Measurements from ENCODE around the gene FSTL3.

Gene FSTL3

GRCh38 chr19:651991-652390, 24.2 kb upstream of the FSTL3 start:
- Histone ChIP-seq H3K4me1 (ENCODE audit: control insufficient read depth, low read depth, low read length) (no peaks in the 10 kb centered on the region), H3K79me2 (ENCODE audit: control insufficient read depth, insufficient read depth, low read length) (peaks cover 41% of the 10 kb centered on the region), H3K27ac (ENCODE audit: low read depth, low read length) (no peak overlapping the region), H3K4ac (ENCODE audit: low read depth, low read length) (no peak overlapping the region), H2BK5ac (ENCODE audit: low read length) (no peak overlapping the region), H3K4me2 (ENCODE audit: low read length) (no peak overlapping the region), H3K27me3 (ENCODE audit: insufficient read depth, low read length, poor library complexity) (no peaks in the 10 kb centered on the region), H3K9ac (ENCODE audit: low read length) (no peak overlapping the region), H4K8ac (ENCODE audit: low read depth, low read length) (no peak overlapping the region), H3K36me3 (ENCODE audit: control insufficient read depth, insufficient read depth, low read length) (peaks cover 5% of the 10 kb centered on the region), H2AK5ac (ENCODE audit: low read length) (no peak overlapping the region), H3K23ac (ENCODE audit: low read length) (no peak overlapping the region), H2BK120ac (ENCODE audit: low read depth, low read length) (no peak overlapping the region), H4K5ac (ENCODE audit: low read length) (no peak overlapping the region), H3K18ac (ENCODE audit: low read length) (no peak overlapping the region), H3K4me3 (ENCODE audit: low read length) (no peak overlapping the region), H3K56ac (ENCODE audit: low read length) (no peak overlapping the region), H3K79me1 (ENCODE audit: low read length) (peaks cover 4% of the 10 kb centered on the region), H2BK15ac (replicated peaks; ENCODE audit: low read depth) (no peak overlapping the region)
- no peak for DNase-seq
- WGBS (ENCODE audit: extremely low coverage, insufficient coverage, low lambda C conversion rate) = no CpG with 5 or more reads among the region's 24 CpGs

GRCh38 chr19:652467-653389, 23.5 kb upstream of the FSTL3 start:
- H3K27me3 ChIP-seq (ENCODE audit: insufficient read depth, low read length, poor library complexity) = no peaks in the 10 kb centered on the region
- no peak overlapping the region for H3K18ac ChIP-seq (ENCODE audit: low read length)
- H4K5ac ChIP-seq (ENCODE audit: low read length) = no peak overlapping the region
- no peak overlapping the region for H3K4me3 ChIP-seq (ENCODE audit: low read length)
- no peak overlapping the region for H3K9ac ChIP-seq (ENCODE audit: low read length)
- H3K79me1 ChIP-seq (ENCODE audit: low read length) = peaks cover 4% of the 10 kb centered on the region
- H3K4me1 ChIP-seq (ENCODE audit: control insufficient read depth, low read depth, low read length) = no peaks in the 10 kb centered on the region
- no peak overlapping the region for H3K27ac ChIP-seq (ENCODE audit: low read depth, low read length)
- H2BK15ac ChIP-seq (replicated peaks; ENCODE audit: low read depth) = no peak overlapping the region
- H3K36me3 ChIP-seq (ENCODE audit: control insufficient read depth, insufficient read depth, low read length) = peaks cover 5% of the 10 kb centered on the region
- DNase-seq = no peak
- no peak overlapping the region for H3K56ac ChIP-seq (ENCODE audit: low read length)
- H2AK5ac ChIP-seq (ENCODE audit: low read length) = no peak overlapping the region
- H3K4ac ChIP-seq (ENCODE audit: low read depth, low read length) = no peak overlapping the region
- no peak overlapping the region for H3K4me2 ChIP-seq (ENCODE audit: low read length)
- WGBS (ENCODE audit: extremely low coverage, insufficient coverage, low lambda C conversion rate) = no CpG with 5 or more reads among the region's 54 CpGs
- no peak overlapping the region for H3K23ac ChIP-seq (ENCODE audit: low read length)
- no peak overlapping the region for H2BK120ac ChIP-seq (ENCODE audit: low read depth, low read length)
- peaks cover 49% of the 10 kb centered on the region for H3K79me2 ChIP-seq (ENCODE audit: control insufficient read depth, insufficient read depth, low read length)
- no peak overlapping the region for H4K8ac ChIP-seq (ENCODE audit: low read depth, low read length)
- no peak overlapping the region for H2BK5ac ChIP-seq (ENCODE audit: low read length)

- H3K9ac ChIP-seq (ENCODE audit: low read length) = no peak overlapping the region
- H3K4me1 ChIP-seq (ENCODE audit: control insufficient read depth, low read depth, low read length) = no peaks in the 10 kb centered on the region
- DNase-seq = no peak
- no peak overlapping the region for H2BK5ac ChIP-seq (ENCODE audit: low read length)
- no peak overlapping the region for H2BK15ac ChIP-seq (replicated peaks; ENCODE audit: low read depth)
- H3K18ac ChIP-seq (ENCODE audit: low read length) = no peak overlapping the region
- no peak overlapping the region for H3K23ac ChIP-seq (ENCODE audit: low read length)
- H3K27ac ChIP-seq (ENCODE audit: low read depth, low read length) = no peak overlapping the region
- H4K8ac ChIP-seq (ENCODE audit: low read depth, low read length) = no peak overlapping the region
- no peak overlapping the region for H2AK5ac ChIP-seq (ENCODE audit: low read length)
- WGBS (ENCODE audit: extremely low coverage, insufficient coverage, low lambda C conversion rate) = no CpG with 5 or more reads among the region's 17 CpGs
- H3K4me2 ChIP-seq (ENCODE audit: low read length) = no peak overlapping the region
- no peak overlapping the region for H4K5ac ChIP-seq (ENCODE audit: low read length)
- peaks cover 4% of the 10 kb centered on the region for H3K79me1 ChIP-seq (ENCODE audit: low read length)
- no peak overlapping the region for H3K56ac ChIP-seq (ENCODE audit: low read length)
- H3K36me3 ChIP-seq (ENCODE audit: control insufficient read depth, insufficient read depth, low read length) = peaks cover 3% of the 10 kb centered on the region
- H3K4ac ChIP-seq (ENCODE audit: low read depth, low read length) = no peak overlapping the region
- peaks cover 56% of the 10 kb centered on the region for H3K79me2 ChIP-seq (ENCODE audit: control insufficient read depth, insufficient read depth, low read length)
- H3K27me3 ChIP-seq (ENCODE audit: insufficient read depth, low read length, poor library complexity) = no peaks in the 10 kb centered on the region
- no peak overlapping the region for H2BK120ac ChIP-seq (ENCODE audit: low read depth, low read length)
- H3K4me3 ChIP-seq (ENCODE audit: low read length) = no peak overlapping the region
Measured at GRCh38 chr19:653425-653824, 22.8 kb upstream of the FSTL3 start.

GRCh38 chr19:655691-656090, 20.5 kb upstream of the FSTL3 start:
- H3K9ac ChIP-seq (ENCODE audit: low read length) = no peak overlapping the region
- H4K8ac ChIP-seq (ENCODE audit: low read depth, low read length) = no peak overlapping the region
- no peak overlapping the region for H3K4ac ChIP-seq (ENCODE audit: low read depth, low read length)
- no peak overlapping the region for H3K23ac ChIP-seq (ENCODE audit: low read length)
- H3K79me1 ChIP-seq (ENCODE audit: low read length) = peaks cover 4% of the 10 kb centered on the region
- H3K4me3 ChIP-seq (ENCODE audit: low read length) = no peak overlapping the region
- no peak overlapping the region for H2BK5ac ChIP-seq (ENCODE audit: low read length)
- H3K4me1 ChIP-seq (ENCODE audit: control insufficient read depth, low read depth, low read length) = no peaks in the 10 kb centered on the region
- H4K5ac ChIP-seq (ENCODE audit: low read length) = no peak overlapping the region
- H2BK120ac ChIP-seq (ENCODE audit: low read depth, low read length) = no peak overlapping the region
- no peak overlapping the region for H3K27ac ChIP-seq (ENCODE audit: low read depth, low read length)
- H2BK15ac ChIP-seq (replicated peaks; ENCODE audit: low read depth) = no peak overlapping the region
- H3K27me3 ChIP-seq (ENCODE audit: insufficient read depth, low read length, poor library complexity) = no peaks in the 10 kb centered on the region
- H3K18ac ChIP-seq (ENCODE audit: low read length) = no peak overlapping the region
- DNase-seq = no peak
- H2AK5ac ChIP-seq (ENCODE audit: low read length) = no peak overlapping the region
- H3K79me2 ChIP-seq (ENCODE audit: control insufficient read depth, insufficient read depth, low read length) = peaks cover 78% of the 10 kb centered on the region
- H3K4me2 ChIP-seq (ENCODE audit: low read length) = no peak overlapping the region
- peaks cover 1% of the 10 kb centered on the region for H3K36me3 ChIP-seq (ENCODE audit: control insufficient read depth, insufficient read depth, low read length)
- H3K56ac ChIP-seq (ENCODE audit: low read length) = no peak overlapping the region
- WGBS (ENCODE audit: extremely low coverage, insufficient coverage, low lambda C conversion rate) = no CpG with 5 or more reads among the region's 17 CpGs

- no peak overlapping the region for H4K8ac ChIP-seq (ENCODE audit: low read depth, low read length)
- peaks cover 4% of the 10 kb centered on the region for H3K79me1 ChIP-seq (ENCODE audit: low read length)
- no peak overlapping the region for H3K18ac ChIP-seq (ENCODE audit: low read length)
- H3K27ac ChIP-seq (ENCODE audit: low read depth, low read length) = no peak overlapping the region
- peaks cover 91% of the 10 kb centered on the region for H3K79me2 ChIP-seq (ENCODE audit: control insufficient read depth, insufficient read depth, low read length)
- H2BK15ac ChIP-seq (replicated peaks; ENCODE audit: low read depth) = no peak overlapping the region
- no peak overlapping the region for H3K56ac ChIP-seq (ENCODE audit: low read length)
- H3K4ac ChIP-seq (ENCODE audit: low read depth, low read length) = no peak overlapping the region
- WGBS (ENCODE audit: extremely low coverage, insufficient coverage, low lambda C conversion rate) = no CpG with 5 or more reads among the region's 43 CpGs
- H3K36me3 ChIP-seq (ENCODE audit: control insufficient read depth, insufficient read depth, low read length) = no peaks in the 10 kb centered on the region
- peaks cover 2% of the 10 kb centered on the region for H3K4me1 ChIP-seq (ENCODE audit: control insufficient read depth, low read depth, low read length)
- no peak overlapping the region for H2BK5ac ChIP-seq (ENCODE audit: low read length)
- no peak overlapping the region for H4K5ac ChIP-seq (ENCODE audit: low read length)
- no peak overlapping the region for H3K4me3 ChIP-seq (ENCODE audit: low read length)
- H3K4me2 ChIP-seq (ENCODE audit: low read length) = no peak overlapping the region
- no peak overlapping the region for H2AK5ac ChIP-seq (ENCODE audit: low read length)
- H3K27me3 ChIP-seq (ENCODE audit: insufficient read depth, low read length, poor library complexity) = no peaks in the 10 kb centered on the region
- no peak overlapping the region for H3K9ac ChIP-seq (ENCODE audit: low read length)
- no peak overlapping the region for H2BK120ac ChIP-seq (ENCODE audit: low read depth, low read length)
- H3K23ac ChIP-seq (ENCODE audit: low read length) = no peak overlapping the region
- DNase-seq = no peak
Measured at GRCh38 chr19:656751-657559, 19.2 kb upstream of the FSTL3 start.

Measured in mesendoderm (in vitro differentiated cells).